GM21390 (cell line): ENCODE results near the gene NUMB.
"Not testable (repeated sequence)": the region's sequence is repeated elsewhere in the genome, so short reads cannot be mapped to it uniquely, and the experiment has no call there.

Experiments
- ATAC-seq: cut with Tn5 transposase; IDR thresholded peaks from one replicate; pipeline ENCODE4 v1.9.1; 2021; ENCODE audit not compliant: unreplicated experiment

Gene NUMB

GRCh38 chr14:73423092-73423491 lies 35.3 kb downstream of the NUMB start:
- not testable (repeated sequence) for ATAC-seq

- ATAC-seq, result no peak
Observed at GRCh38 chr14:73422515-73422914, 35.8 kb downstream of the NUMB start.

DNA sequence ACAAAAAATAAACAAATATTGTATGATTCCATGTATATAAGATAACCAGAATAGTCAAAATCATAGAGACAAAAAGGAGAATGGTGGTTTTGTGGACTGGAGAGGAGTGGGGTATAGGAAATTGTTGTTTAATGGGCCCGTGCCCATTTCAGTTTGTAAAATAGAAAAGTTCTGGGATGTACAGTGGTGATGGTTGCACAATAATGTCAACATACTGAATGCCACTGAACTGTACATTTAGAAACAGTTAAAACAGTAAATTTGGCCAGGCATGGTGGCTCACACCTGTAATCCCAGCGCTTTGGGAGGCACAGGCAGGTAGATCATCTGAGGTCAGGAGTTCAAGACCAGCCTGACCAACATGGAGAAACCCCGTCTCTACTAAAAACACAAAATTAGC lies 40.1 kb downstream of the NUMB start:
- ATAC-seq, result no peak

- not testable (repeated sequence) for ATAC-seq
Observed at GRCh38 chr14:73406248-73406647, 52.1 kb downstream of the NUMB start.

DNA sequence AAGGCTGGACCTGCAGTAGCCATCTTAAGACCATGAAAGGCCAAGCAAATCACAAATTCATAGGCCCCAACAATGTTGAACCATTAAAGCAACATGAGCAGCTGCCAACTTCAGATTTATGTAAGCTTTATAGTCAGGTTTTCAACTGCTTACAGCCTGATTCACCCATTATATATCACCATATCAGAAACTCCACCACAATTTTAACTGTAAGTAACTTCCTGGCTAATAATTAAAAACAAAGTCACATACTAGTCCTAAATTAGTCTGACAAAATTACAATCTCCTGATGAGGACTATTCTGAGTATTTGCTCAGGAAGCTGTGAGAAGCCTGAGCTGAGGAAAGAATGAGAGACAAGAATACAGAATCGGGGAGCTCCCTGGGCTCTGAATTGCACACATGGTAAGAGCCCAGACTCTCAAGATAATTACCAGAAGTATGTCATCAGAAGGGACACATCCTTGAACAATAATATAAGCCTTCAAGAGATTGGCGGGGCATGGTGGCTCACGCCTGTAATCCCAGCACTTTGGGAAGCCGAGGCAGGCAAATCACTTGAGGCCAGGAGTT lies 55.1 kb downstream of the NUMB start:
- ATAC-seq, result no peak

DNA sequence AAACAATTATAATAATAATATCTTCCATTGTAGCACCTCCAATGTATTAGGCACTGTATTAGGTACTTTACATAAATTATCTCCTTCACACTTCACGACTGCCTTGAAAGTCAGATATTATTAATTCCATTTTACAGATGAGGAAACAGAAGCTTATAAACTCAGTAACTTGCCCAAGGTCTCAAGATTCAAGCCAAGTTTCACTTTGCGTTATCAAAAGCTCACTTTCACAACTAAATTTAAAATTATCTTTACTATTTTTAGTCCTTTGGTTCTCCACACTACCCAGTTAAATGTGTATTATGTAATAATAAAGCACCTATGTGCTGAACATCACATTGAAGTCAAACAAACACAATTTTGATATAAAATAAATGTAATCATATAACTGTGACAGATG lies 55.8 kb downstream of the NUMB start:
- peak; percentile 40 for ATAC-seq

DNA sequence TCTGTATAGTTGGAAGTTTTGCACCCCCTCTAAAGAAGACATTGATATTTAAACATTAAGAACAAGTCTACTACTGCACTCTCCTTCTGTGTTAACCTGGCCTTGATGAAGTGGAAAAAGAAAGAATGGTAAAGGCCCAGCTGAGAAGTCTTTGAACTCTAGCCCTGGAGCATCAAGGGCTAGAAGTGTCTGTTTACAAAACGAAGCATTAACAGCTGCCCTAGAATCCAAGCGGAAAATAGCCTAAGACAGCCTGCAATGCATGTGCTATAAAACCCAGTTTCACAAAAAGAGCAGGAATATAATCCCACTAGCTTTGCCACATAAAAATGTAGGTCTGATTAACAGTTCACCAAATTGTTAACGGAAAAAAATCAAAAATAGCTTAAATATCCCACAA lies 60.5 kb downstream of the NUMB start:
- no peak for ATAC-seq

GRCh38 chr14:73394317-73394716 lies 64.0 kb downstream of the NUMB start:
- no peak for ATAC-seq

DNA sequence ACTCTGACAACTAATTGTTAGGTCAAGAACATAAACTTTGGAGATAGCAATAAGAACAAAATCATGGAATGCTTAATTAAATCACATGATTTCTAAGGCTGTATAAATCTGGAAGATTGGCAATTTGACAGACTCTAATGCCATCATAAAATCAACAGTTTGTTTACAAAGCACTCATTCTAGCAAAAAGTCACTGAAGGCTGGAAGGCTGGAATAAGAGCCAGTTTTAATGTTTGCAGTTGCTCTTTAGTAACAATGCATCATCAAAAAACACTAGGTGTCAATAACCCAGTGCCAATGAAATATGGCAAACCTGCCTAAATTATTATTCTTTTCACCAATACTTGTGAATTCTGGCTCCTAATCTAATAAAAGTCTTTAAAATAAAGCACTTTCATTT lies 65.0 kb downstream of the NUMB start:
- ATAC-seq, result no peak

DNA sequence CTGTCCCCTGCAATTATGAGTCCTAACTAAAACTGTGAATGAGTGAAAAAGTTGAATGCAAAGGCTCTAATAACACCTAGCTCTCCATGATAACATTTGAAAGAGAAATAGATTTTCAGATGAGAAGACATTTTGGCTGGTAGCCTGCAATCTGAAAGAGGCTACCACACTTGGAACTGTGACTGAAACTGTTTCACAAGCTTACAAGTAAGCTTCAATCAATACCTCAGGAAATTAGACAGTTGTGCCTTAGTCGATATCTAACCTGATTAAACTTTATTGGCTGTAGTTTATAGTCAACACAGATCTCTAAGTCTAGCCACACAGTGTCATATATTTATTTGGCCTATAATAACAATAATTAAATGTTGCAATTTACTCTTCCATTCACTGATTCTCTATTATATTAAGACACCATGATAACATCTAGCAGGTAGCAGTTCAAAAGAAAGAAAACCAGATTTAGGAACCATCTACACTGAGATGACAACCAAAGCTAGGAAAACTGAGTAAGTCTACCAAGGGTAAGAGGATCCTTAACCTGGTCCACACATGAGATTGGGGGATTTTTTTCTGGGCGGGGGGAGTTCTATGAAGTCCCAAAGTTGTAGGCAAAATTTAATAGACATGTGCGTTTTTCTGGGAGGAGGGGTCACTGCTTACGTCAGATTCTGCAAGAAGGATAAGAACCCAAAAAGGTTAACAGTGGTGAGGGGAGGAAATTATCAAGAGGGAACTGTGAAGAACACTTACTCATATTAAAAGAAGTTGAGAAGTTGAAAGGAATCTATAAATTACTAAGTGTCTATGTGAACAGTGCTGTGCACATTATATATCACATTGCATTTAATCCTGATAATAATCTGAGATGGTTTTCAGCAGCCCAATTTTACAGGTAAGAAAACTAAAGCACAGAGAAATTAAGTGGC lies 65.8 kb downstream of the NUMB start:
- no peak for ATAC-seq

GRCh38 chr14:73387860-73388259 lies 70.5 kb downstream of the NUMB start:
- ATAC-seq, result not testable (repeated sequence)

GRCh38 chr14:73386342-73386741 lies 72.0 kb downstream of the NUMB start:
- no peak for ATAC-seq

DNA sequence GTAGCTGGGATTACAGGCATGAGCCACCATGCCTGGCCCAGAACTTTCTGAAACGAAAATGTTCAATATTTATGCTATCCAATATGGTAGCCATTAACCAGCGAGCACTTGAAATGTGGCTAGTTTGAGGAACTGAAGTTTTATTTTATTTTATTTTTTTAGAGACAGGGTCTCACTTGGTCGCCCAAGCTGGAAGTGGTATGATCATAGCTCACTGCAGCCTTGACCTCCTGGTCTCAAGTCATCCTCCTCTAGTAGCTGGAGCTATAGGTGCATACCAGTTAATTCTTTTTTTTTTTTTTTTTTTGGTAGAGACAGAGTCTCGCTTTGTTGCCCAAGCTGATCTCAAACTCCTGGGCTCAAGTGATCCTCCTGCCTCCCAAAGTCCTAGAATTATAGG lies 73.3 kb downstream of the NUMB start:
- ATAC-seq, result not testable (repeated sequence)

DNA sequence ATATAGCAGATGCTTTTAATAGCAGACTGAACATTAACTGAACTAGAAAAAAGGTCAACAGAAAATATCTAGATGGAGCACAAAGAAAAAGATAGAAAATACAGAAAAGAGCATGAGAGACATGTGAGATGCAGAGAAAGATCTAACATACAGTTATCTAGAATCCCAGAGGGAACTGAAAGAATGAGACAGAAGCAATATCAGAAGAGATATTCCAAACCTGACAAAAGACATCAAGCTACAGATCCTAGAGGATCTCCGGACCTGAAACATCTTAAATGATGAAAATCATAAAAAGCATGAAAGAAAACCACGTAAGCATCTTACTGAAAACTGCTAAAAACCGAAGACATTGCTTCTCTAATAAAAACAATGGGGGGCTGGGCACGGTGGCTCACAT lies 75.0 kb downstream of the NUMB start:
- no peak for ATAC-seq

GRCh38 chr14:73381380-73382013 lies 76.8 kb downstream of the NUMB start:
- ATAC-seq, result no peak

DNA sequence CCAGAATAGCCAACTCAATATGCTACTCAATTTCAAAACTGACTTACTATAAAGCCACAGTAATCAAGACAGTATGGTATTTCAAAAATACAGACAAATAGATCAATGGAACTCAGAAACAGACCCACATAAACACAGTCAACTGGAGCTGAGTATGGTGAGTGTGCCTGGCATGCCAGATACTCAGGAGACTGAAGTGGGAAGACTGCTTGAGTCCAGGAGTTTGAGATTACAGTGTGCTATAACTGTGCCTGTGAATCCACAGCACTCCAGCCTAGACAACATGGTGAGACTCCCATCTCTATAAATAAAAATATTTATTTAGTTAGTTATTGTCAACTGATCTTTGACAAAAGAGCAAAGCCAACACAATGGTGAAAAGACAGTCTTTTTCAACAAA lies 81.8 kb downstream of the NUMB start:
- no peak for ATAC-seq

DNA sequence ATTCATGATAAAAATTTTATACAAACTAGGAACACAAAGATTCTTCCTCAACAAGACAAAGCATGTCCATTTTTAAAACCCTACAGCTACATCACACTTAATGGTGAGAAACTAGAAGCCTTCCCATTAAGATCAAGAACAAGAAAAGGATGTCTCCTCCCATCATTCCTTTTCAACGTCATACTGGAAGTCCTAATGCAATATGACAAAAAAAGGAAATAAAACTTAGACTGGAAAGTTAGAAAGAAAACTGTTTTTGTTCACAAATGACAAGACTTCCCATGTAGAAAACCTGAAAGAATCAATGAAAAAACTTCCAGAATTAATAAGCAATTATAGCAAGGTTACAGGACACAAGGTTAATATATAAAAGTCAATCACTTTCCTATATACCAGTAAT lies 82.5 kb downstream of the NUMB start:
- no peak for ATAC-seq

GRCh38 chr14:73374218-73374617 lies 84.1 kb downstream of the NUMB start:
- no peak for ATAC-seq

DNA sequence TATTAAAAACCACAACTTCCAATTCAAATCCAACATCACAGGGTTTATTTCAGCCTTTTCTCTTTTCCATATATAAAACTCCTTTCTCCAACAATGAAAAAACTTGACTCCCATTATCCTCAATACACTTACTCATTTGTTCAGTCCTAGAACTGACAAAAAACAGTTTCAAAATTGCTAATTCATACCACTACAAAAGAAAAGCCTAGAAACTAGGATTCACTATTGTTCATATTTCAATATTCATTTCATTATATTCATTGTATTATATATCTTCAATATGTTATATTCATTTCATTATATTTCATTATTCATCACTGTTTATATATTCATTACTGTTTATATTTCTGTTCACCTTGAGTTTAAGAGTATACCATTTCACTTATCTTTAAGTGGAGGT lies 85.8 kb downstream of the NUMB start:
- no peak for ATAC-seq

- no peak for ATAC-seq
Observed at GRCh38 chr14:73370561-73370960, 87.8 kb downstream of the NUMB start.

DNA sequence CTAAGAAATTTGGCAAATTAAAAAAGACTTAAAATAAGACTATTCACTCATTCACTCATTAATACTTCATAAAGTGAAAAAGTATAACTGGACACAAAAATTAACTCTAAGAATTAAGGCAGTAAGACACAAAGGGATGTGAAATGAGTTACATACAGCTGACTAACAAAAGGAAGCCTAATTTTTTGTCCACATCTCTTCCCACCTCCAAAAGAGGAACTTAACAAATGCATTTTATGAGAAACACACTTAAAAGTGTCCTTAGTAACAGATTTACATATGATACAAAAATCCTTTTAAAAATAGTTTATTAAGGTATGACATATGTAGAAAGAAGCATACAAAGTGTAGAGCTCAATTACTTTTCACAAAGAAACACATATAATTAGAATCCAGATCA lies 88.9 kb downstream of the NUMB start:
- ATAC-seq, result no peak

DNA sequence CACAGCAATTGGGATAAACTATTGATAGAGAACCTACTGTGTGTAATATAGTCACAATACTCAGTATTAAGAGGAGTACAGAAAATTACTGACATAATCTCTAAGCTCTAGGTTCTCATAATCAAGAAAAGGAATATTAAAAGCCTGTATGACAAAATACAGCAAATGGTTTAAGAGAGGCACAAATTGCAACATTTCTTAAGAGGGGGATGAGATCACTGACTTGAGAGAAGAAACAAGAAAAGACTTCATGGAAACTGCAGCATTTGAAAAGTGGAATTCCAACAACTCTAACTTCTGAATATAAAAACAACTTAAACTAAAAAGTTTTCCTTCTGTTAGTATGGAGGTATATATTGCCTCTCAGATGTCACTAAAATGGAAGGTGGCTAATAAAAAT lies 89.7 kb downstream of the NUMB start:
- no peak for ATAC-seq
